ENCODE measurements around the gene SMG7. TPM values are rescaled to one million over a fixed set of nuclear protein-coding genes. Genes with fewer than 3 reads are reported as not detected.

The SMG7 gene
- total RNA-seq, 1 experiment from 2014 or later = 65.2 TPM

GRCh38 chr1:183484851-183485250 lies 12.6 kb downstream of the SMG7 start:
- ChIA-PET CTCF (interaction anchor here (0.6 kb wide), 1 partner anchor 103 kb away, joined by 7 read pairs; no protein-coding TSS in a partner anchor), POLR2A (no interaction called here)
- Histone ChIP-seq H3K9me3 (ENCODE audit: control insufficient read depth, insufficient read depth, low read depth, low read length) (no peaks in the 10 kb centered on the region), H3K4me3 (ENCODE audit: low read depth in 2 of 2, low read length in 2 of 2) (no peak overlapping the region), H3K4me1 (ENCODE audit: control insufficient read depth, insufficient read depth, low read length) (no peaks in the 10 kb centered on the region), H3K36me3 (ENCODE audit: control insufficient read depth, insufficient read depth, low read length) (no peaks in the 10 kb centered on the region), H3K27ac (ENCODE audit: low read length) (no peak overlapping the region), H3K27me3 (ENCODE audit: control insufficient read depth, insufficient read depth, low read length) (no peaks in the 10 kb centered on the region)
- no TSS peak for BruUV-seq (replicated peaks)
- DNase-seq (ENCODE audit: low read depth, low spot score) = no peak
- in situ Hi-C loops (cut with HindIII; ENCODE audit: low pct_unique_long_range_greater_than_20kb, low sequenced_read_pairs) = no loop called here
- intact Hi-C loops (cut with micrococcal nuclease; ENCODE audit: unreplicated experiment) = no loop called here
- TF ChIP-seq POLR2AphosphoS5 (IDR thresholded peaks at IDR 0.05; ENCODE audit: low read depth, low read length) (no peak), REST (IDR thresholded peaks at IDR 0.05; ENCODE audit: insufficient read depth in 1 of 2, low read depth in 2 of 2, low read length in 1 of 2) (no peak), CTCF (IDR thresholded peaks at IDR 0.05) (no peak)
- no peak for ATAC-seq

DNA sequence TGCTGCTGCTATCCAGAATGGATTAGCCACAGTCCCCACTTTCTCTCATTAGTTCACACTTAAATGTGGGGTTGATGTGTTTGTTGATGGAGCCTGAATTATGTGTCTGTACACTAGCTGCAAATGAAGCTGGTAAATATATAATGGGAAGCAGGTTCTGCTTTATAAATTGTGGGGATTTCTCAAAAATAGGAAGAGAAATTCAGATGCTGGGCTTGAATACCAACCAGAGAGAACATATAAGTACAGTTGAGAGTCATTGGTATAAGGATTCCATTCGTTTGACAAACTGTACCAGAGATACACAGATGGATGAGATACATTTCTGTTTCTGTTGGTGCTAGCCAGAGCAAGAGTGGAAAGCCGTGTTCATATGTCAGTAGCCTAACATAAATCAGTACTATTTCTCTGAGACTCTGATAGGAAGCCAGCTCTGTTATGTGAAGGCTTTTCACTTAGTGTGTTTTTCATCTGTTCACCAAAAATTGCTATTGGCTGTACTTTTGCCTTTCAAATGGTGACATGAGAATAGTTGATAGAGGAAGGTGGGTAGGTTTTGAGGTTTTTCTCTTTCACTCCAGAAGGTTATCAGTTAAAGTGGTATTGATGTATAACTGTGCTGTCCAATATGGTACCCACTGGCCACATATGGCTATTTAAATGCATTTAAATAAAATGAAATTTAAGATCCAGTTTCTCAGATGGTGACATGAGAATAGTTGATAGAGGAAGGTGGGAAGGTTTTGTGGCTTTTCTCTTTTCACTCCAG lies 15.6 kb downstream of the SMG7 start:
- no peaks in the 10 kb centered on the region for H3K27me3 ChIP-seq (ENCODE audit: control insufficient read depth, insufficient read depth, low read length)
- H3K27ac ChIP-seq (ENCODE audit: low read length) = no peak overlapping the region
- no peaks in the 10 kb centered on the region for H3K9me3 ChIP-seq (ENCODE audit: control insufficient read depth, insufficient read depth, low read depth, low read length)
- in situ Hi-C loops (cut with HindIII; ENCODE audit: low pct_unique_long_range_greater_than_20kb, low sequenced_read_pairs) = no loop called here
- no peak for TF ChIP-seq POLR2AphosphoS5 (IDR thresholded peaks at IDR 0.05; ENCODE audit: low read depth, low read length)
- no peak for TF ChIP-seq TCF7L2 (IDR thresholded peaks at IDR 0.05; ENCODE audit: low read depth, low read length)
- TF ChIP-seq CTCF (IDR thresholded peaks at IDR 0.05) = no peak
- TF ChIP-seq REST (IDR thresholded peaks at IDR 0.05; ENCODE audit: insufficient read depth in 1 of 2, low read depth in 2 of 2, low read length in 1 of 2) = no peak
- TF ChIP-seq SIN3A (IDR thresholded peaks at IDR 0.05; ENCODE audit: borderline replicate concordance, insufficient read depth, low read depth, low read length) = no peak
- intact Hi-C loops (cut with micrococcal nuclease; ENCODE audit: unreplicated experiment) = no loop called here
- H3K4me3 ChIP-seq (ENCODE audit: low read depth in 2 of 2, low read length in 2 of 2) = no peak overlapping the region
- no peak for ATAC-seq
- no peaks in the 10 kb centered on the region for H3K36me3 ChIP-seq (ENCODE audit: control insufficient read depth, insufficient read depth, low read length)
- POLR2A ChIA-PET = no interaction called here
- no TSS peak for BruUV-seq (replicated peaks)
- no peak for DNase-seq (ENCODE audit: low read depth, low spot score)
- CTCF ChIA-PET = no interaction called here
- no peaks in the 10 kb centered on the region for H3K4me1 ChIP-seq (ENCODE audit: control insufficient read depth, insufficient read depth, low read length)
